GM19397 (cell line): ENCODE measurements around the gene SNX1.
A peak's percentile ranks its signal among the peaks of the same experiment; 100 is the strongest.

ENCODE experiments used
- ATAC-seq: cut with Tn5 transposase; IDR thresholded peaks from one replicate; pipeline ENCODE4 v1.9.1; 2021; ENCODE audit warnings: mild to moderate bottlenecking, moderate library complexity; ENCODE audit not compliant: unreplicated experiment

The SNX1 gene

DNA sequence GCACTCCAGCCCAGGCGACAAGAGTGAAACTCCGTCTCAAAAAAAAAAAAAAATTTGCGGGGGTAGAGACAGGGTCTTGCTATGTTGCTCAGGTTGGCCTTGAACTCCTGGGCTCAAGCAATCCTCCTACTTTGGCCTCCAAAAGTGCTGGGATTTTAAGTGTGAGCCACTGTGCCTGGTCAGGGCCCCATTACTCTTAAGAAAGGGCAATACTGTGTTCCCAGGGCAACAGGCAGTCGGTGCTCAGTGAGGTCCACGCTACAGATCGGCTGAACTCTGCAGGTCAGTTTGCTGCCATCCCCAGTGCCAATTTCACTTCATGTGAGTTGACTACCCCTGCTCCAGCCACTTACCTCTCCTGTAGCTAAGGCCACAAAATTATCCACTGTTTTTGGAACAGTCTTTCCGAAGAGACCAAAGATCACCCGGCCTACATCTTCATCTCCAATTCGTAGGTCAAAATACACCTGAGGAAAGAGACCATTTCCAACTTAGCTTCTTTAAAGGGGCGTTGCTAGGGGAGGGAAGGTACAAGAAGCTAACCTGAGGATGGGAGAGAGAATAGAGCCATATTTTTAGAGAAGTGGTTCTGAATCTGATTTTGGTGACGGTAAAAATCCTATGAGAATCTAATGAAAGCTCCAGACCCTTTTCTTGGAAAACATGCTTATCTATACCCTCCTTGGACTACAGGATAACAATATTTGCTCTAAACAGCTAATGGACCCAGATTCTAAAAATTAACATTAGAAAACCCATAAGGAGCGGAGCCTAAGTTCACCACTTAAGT is 66.1 kb downstream of the SNX1 start:
- ATAC-seq, result no peak

GRCh38 chr15:64162478-64162868 is 66.7 kb downstream of the SNX1 start:
- peak; percentile 15 for ATAC-seq

GRCh38 chr15:64162869-64163658 is 67.3 kb downstream of the SNX1 start, which contains the start of gene PPIB:
Gene PPIB (minus strand): TSS chr15:64163022. CDS start chr15:64162986, 36 bp downstream.
- peak; percentile 93 for ATAC-seq

DNA sequence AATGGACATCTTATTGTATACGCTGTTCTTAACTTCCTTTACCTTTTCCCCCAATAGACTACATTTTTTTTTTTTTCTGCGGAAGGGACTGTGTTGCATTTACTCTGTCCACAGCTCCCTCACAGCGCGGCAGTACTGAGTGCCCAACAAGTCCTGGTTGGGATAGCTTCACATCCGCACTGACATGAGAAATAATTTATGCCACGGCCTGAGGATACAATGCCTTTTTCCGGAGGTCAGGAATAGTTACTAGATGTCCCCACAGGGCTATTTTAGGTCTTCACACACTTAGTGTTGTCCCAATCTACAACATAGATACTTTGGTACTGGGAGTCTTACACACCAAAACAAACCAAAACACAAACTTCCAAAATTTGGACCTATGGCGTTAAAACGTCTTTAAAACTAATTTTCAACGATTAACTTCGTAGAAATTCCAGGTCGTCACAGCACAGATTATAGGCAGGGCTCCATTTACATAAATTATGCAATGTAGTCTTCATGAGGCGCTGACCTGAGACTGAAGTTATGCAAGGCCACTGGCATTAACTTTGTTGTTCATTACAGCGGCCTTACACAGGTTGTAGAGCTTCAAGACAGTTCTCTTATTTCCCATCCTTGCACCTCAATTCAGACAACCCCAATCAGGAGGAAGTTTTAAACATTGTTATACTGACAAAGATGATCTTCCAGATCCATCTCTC is 68.0 kb downstream of the SNX1 start:
- ATAC-seq, result no peak

DNA sequence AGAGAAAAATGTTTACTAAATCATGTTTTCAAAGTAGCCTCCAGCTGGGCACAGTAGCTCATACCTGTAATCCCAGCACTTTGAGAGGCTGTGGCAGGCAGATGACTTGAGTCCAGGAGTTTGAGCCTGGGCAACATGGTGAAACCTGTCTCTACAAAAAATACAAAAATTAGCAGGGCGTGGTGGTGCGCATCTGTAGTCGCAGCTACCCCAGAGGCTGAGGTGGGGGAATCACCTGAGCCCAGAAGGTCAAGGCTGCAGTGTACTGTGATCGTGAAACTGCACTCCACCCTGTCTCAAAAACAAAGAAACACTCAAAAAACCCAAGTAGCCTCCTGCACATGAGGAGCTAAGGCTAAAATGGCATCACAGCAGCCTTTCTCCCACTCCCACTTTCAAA is 68.7 kb downstream of the SNX1 start:
- no peak for ATAC-seq

- ATAC-seq, result no peak
Observed at GRCh38 chr15:64166102-64166890, 70.5 kb downstream of the SNX1 start.

- peak; percentile 67 for ATAC-seq
Observed at GRCh38 chr15:64180235-64180824, 84.5 kb downstream of the SNX1 start.

DNA sequence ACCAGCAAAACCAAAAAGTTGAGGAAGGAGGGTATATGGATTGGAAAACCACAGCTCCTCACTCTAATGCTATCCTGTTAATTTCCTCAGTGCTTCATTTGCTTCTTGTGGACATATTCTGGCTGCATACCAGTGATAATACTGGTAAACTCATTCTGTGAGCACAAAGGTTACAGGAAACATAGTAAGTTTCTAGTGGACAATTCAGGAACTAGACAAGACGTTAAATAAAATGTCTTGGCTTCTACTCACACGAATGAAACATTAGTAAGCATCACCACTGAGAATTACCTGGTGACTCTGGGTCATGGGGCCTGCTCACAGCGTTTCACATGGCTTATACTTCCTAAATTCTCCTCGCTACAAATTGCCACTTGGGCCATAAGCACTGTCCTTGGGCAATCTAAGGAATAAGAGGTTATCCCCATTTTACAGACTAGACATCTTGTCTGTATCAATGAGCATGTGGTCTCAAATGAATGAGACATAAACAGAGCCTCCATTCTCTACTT is 87.1 kb downstream of the SNX1 start:
- no peak for ATAC-seq

DNA sequence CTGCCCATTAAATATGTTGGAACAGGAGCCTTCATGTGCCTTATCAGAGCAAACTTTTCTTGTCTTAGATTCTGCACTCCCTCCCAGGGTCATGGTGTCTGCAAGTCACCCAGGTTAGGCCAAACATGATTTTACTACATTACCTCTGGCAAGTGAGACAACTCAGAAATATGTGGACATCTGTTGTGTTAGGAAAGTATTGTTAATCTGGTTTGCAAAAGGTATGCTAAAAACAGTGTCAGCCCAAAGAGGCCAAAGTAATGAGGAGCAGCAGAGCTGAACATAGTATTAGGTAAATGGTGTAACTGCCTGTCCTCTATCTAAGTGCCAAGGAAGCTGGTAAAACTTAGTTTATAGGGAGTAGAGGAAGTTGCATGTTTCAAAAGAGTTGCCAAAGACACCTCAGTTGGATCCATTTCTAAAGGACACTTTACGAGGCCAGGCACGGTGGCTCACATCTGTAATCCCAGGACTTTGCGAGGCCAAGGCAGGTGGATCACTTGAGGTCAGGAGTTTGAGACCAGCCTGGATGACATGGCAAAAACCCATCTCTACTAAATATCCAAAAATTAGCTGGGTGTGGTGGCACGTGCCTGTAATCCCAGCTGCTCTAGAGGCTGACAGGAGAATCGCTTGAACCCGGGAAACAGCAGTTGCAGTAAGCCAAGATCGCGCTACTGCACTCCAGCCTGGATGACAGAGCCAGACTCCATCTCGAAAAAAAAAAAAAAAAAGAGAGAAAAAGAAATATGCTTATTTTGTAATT is 89.5 kb downstream of the SNX1 start:
- no peak for ATAC-seq

- ATAC-seq, result no peak
Observed at GRCh38 chr15:64187396-64188191, 91.8 kb downstream of the SNX1 start.
